Thoracic aorta (tissue), 2 donors: Measurements from ENCODE around the gene TXN. TPM values are rescaled to one million over a fixed set of nuclear protein-coding genes. Genes with fewer than 3 reads are reported as not detected.

Source experiments
- ATAC-seq: fragments of 150-250 bp; one replicate; pipeline ENCODE4 v1.8.0; 2017; ENCODE audit warnings: low read depth; ENCODE audit not compliant: insufficient number of reproducible peaks, low FRiP score
- DNase-seq: peaks from one replicate; pipeline ENCODE4 v3.0.0-alpha.2; 2020; ENCODE audit warnings: low spot score
- H3K27ac ChIP-seq, 2 donors: fragments of 200-600 bp; sonication (generic); 1 replicate in 1 of 2; 2 replicates in 1 of 2; pipeline ENCODE4 v1.5.1; 2016; ENCODE audit warnings: mild to moderate bottlenecking in 2 of 2, moderate library complexity in 2 of 2
- H3K27me3 ChIP-seq: fragments of 200-600 bp; sonication (generic); replicated peaks from 2 replicates; pipeline ENCODE4 v1.6.0; 2016; ENCODE audit warnings: mild to moderate bottlenecking; ENCODE audit not compliant: insufficient read depth
- H3K36me3 ChIP-seq: fragments of 200-600 bp; sonication (generic); one replicate; pipeline ENCODE4 v1.5.1; 2016
- H3K4me1 ChIP-seq, 2 donors: fragments of 200-600 bp; sonication (generic); 1 replicate in 1 of 2; 2 replicates in 1 of 2; pipeline versions ENCODE4 v1.5.1 to v1.6.0; 2016; ENCODE audit warnings: low read depth in 2 of 2, mild to moderate bottlenecking in 1 of 2; ENCODE audit not compliant: control insufficient read depth in 1 of 2
- H3K4me3 ChIP-seq: fragments of 200-600 bp; sonication (generic); 2 replicates; pipeline ENCODE4 v1.5.1; 2016; ENCODE audit warnings: mild to moderate bottlenecking
- H3K9me3 ChIP-seq: fragments of 200-600 bp; sonication (generic); 2 replicates; pipeline ENCODE4 v1.5.1; 2016
- total RNA-seq, 2 donors: library from RNA; depleted of rRNA; stranded (reverse); fragments of >200 nt; gene quantifications; one replicate each; pipeline versions ENCODE4 v1.1.0 to v1.2.3, GENCODE V29; 2016
- TF ChIP-seq, protein P1 (sequence below): fragments of 200-600 bp; sonication (generic); IDR thresholded peaks from one replicate; pipeline ENCODE4 v1.5.1; 2019; ENCODE audit warnings: antibody characterized with exemption

TXN gene
- total RNA-seq, 2 donors from 2014 or later, result 47.5 to 105 TPM

DNA sequence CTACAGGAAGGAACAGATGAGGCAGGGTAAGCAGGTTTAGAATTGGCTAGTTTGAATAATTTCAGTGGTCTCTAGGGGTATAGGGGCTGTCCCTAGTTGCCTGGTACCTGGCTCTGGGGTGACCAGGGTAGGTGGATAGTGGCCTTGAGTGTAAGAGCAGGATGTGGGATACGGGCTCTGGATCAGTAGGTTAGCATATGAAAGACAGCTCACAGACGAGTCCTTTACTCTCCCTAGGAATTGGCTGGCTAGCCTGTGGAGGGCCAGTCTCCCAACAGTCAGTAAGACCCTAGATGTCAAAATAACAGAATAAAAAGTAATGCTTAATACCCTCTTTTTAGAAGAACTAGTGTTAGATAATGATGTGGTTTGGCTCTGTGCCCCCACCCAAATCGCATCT, 31.7 kb downstream of the TXN start:
- Histone ChIP-seq H3K9me3 (no peaks in the 10 kb centered on the region), H3K36me3 (no peaks in the 10 kb centered on the region), H3K27me3 (no peaks in the 10 kb centered on the region), H3K4me3 (no peak overlapping the region), H3K27ac (no peak overlapping the region), H3K4me1 (no peaks in the 10 kb centered on the region)
- no peak for DNase-seq
- no peak for ATAC-seq
- TF ChIP-seq, protein P1, sequence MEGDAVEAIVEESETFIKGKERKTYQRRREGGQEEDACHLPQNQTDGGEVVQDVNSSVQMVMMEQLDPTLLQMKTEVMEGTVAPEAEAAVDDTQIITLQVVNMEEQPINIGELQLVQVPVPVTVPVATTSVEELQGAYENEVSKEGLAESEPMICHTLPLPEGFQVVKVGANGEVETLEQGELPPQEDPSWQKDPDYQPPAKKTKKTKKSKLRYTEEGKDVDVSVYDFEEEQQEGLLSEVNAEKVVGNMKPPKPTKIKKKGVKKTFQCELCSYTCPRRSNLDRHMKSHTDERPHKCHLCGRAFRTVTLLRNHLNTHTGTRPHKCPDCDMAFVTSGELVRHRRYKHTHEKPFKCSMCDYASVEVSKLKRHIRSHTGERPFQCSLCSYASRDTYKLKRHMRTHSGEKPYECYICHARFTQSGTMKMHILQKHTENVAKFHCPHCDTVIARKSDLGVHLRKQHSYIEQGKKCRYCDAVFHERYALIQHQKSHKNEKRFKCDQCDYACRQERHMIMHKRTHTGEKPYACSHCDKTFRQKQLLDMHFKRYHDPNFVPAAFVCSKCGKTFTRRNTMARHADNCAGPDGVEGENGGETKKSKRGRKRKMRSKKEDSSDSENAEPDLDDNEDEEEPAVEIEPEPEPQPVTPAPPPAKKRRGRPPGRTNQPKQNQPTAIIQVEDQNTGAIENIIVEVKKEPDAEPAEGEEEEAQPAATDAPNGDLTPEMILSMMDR, result no peak

GRCh38 chr9:110220809-110221208, 35.5 kb downstream of the TXN start:
- no peaks in the 10 kb centered on the region for H3K4me1 ChIP-seq
- H3K36me3 ChIP-seq, result no peaks in the 10 kb centered on the region
- no peaks in the 10 kb centered on the region for H3K9me3 ChIP-seq
- DNase-seq (no peak), ATAC-seq (no peak)
- TF ChIP-seq, protein P1, result no peak
- no peak overlapping the region for H3K4me3 ChIP-seq
- no peaks in the 10 kb centered on the region for H3K27me3 ChIP-seq
- no peak overlapping the region for H3K27ac ChIP-seq

DNA sequence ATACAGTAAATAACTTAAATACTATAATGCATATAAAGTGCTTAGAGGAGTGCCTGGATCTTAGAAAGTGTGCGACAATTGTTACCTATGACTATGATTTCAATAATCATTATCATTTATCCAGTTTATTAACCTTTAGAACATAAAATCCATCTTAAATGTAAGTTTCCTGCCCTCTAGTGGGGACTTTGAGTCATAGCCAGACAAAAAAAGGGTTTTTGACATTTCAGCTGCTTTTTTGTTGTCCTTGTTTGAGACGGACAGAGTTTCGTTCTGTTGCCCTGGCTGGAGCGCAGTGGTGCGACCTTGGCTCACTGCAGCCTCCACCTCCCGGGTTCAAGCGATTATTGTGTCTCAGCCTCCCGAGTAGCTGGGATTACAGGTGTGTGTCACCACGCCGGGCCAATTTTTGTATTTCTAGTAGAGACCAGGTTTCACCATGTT, 38.6 kb downstream of the TXN start:
- no peak for DNase-seq
- no peaks in the 10 kb centered on the region for H3K4me1 ChIP-seq
- H3K36me3 ChIP-seq, result no peaks in the 10 kb centered on the region
- H3K4me3 ChIP-seq, result peak overlapping the region; percentile 35
- H3K9me3 ChIP-seq, result no peaks in the 10 kb centered on the region
- H3K27me3 ChIP-seq, result no peaks in the 10 kb centered on the region
- H3K27ac ChIP-seq, result no peak overlapping the region
- TF ChIP-seq, protein P1, result peak; percentile 81
- no peak for ATAC-seq

DNA sequence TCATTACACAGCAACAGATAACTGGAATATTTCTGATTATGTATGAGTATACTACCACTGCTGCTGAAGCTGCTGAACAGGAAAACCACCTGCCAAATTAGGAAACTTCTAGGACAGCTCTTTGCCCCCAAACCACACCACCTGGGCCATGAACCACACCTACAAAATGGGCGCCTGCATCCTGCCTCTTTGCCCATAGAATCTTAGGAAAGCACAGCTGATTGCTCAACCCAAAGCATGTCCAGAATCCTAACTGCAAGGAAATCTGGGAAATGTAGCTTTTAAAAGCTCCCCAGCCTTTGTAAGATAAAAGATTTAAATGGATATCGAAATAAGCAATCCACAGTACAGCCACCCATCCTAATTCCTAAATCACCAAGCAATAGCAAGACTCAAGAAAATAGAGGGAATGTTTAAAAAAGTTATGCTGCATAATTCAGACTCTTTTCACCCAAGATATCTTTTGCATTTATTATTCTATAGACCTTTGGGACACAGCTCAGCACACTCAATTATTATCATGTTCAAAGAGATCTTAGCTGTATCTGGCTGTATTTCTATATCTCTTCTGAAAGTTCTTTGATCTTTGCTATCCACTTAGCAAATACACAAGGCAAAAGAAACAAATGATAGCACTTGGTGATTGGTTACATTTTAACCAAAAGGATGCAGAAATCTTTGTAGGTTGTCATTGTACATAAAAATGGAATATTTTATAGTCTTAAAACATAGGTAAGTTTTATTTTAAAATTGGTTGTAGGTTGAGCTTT, 41.5 kb downstream of the TXN start:
- TF ChIP-seq, protein P1, result no peak
- no peak overlapping the region for H3K27ac ChIP-seq
- H3K4me3 ChIP-seq, result no peak overlapping the region
- H3K27me3 ChIP-seq, result no peaks in the 10 kb centered on the region
- H3K36me3 ChIP-seq, result no peaks in the 10 kb centered on the region
- DNase-seq, result no peak
- no peak for ATAC-seq
- no peaks in the 10 kb centered on the region for H3K4me1 ChIP-seq
- no peaks in the 10 kb centered on the region for H3K9me3 ChIP-seq

- TF ChIP-seq, protein P1, result no peak
- Histone ChIP-seq H3K27ac (no peak overlapping the region), H3K36me3 (no peaks in the 10 kb centered on the region), H3K27me3 (no peaks in the 10 kb centered on the region), H3K9me3 (no peaks in the 10 kb centered on the region), H3K4me1 (no peaks in the 10 kb centered on the region), H3K4me3 (no peak overlapping the region)
- DNase-seq (no peak), ATAC-seq (no peak)
Measured at GRCh38 chr9:110214090-110214489, 42.2 kb downstream of the TXN start.
